HG03439 (cell line): Measurements from ENCODE around the gene TKTL1.

Experiments
- ATAC-seq: cut with Tn5 transposase; IDR thresholded peaks from one replicate; pipeline ENCODE4 v1.9.1; 2021; ENCODE audit warnings: mild to moderate bottlenecking, moderate library complexity; ENCODE audit not compliant: unreplicated experiment

The TKTL1 gene

DNA sequence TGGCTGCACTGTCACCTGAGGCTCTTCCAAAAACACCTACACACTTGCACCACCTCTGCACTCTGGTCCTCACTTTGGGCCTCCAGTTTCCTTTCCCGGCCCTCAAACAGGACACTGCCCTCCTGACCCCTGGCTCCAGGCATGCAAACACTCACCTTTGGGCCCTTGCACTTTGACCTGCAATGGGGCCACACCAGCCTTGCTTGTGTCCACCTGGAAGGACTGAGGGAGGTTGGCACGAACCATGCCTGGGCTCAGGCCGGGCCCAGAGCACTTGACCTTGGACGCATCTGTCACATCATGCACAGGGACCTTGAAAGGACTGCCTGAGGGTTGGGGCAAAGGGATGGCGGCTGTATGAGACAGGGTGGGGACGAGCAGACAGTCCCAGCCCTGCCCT, 63.2 kb downstream of the TKTL1 start:
- ATAC-seq, result no peak

GRCh38 chrX:154359362-154360154, 64.0 kb downstream of the TKTL1 start:
- no peak for ATAC-seq

DNA sequence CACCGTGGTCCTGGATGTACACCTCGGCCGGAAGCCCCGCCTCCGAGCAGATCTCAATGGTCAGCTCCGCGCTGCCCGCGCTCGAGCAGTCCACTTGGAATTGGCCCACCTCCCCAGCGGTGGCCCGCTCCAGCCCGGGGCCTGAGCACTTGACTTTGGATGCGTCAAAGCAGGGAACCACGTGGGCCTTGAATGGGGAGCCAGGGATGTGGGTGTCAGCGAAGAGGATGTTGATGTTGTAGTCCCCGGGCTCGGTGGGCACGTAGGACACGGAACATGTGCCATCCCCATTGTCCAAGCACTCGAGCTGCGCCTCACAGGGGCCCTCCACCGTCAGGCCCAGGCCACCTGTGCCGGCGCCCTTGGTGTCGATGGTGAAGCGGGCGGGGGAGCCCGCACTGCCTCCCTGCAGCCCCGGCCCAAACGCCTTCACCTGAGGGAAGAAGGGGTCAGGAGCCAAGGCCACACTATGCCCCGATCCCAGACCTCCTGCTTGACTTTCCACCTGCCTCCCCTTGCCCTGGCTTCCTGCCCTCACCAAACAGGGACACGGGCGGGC, 64.6 kb downstream of the TKTL1 start:
- ATAC-seq, result no peak

DNA sequence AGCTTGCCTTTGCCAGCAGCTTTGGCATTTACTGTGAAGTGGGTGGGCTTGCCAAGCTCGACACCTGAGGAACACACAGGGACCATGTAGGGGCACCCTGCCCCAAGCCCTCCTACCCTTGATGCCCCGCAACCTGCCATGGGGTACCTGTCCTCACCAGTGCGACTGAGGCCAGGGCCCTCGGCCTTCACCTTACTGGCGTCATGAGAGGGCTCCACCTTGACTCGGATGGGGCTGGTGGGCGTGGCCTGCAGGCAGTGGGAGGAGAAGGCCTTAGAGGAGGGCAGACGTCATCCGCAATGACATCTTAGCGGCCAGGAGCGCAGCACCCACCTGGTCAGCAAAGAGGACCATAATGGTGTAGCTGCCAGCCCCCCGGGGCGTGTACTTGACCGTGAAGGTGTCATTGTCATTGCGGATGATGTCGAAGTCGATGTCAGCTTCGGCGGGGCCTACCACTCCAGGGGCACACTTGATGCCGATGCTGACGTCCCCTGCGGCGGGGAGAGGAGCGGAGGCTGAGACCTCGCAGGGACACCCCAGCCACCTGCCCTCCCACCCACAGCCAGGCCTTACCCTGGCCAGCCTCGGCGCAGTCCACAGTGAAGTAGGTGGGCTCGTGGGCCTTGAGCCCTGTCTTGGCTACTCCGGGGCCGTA, 66.6 kb downstream of the TKTL1 start:
- no peak for ATAC-seq

- ATAC-seq, result no peak
Observed at GRCh38 chrX:154363706-154364439, 68.3 kb downstream of the TKTL1 start.

DNA sequence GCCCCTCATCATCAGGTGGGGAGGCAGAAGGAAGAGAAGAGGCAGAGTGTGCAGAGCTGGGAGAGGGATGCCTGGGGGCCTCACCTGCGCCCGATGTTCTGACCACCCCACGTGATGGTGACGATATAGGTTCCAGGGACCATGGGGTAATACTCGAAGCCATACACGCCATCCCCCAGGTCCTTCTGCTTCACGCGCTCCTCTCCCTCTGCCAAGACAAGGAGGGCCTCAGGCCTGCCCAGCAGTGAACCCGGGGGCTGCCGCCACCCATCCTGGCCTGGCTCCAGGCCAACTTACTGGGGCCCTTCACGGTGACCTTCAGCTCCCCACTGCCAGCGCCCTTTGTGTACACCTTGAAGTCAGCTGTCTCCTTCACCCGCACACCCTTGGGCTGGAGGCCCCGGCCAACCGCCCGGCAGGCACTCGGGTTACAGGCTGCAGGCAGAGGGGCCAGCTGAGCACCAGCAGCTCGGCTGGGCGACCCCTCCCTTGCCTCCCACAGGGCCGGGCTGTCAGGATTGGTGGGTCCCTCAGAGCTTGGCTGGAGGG, 69.5 kb downstream of the TKTL1 start:
- no peak for ATAC-seq

DNA sequence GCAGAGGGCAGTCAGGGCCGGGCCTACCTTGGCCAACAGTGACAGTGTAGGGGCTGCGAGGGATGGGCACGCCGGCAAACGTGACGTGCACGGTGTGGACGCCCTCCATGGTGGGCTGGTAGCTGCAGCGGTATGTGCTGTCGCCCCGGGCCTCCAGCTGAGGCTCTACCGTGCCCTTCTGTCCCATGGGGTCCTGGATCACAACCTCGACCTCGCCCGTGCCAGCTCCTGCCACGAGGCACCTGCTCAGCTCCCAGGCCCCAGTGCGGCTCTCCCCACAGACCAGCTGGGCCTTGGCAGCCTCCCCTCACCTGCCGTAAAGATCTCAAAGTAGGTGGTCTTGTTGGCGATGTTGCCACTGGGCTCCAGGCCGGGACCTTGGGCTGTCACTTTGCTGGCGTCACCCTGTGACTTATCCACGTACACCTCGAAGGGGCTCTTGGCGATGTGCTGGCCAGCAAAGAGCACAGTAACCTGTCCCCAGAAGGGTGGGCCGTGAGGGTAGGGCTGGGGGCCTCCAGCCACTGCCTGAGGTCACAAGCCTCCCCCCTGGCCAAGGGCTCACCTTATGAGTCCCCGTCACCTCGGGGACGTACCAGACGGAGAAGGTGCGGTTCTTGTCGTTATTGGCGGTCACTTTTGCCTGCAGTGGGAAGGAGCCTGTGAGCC, 70.5 kb downstream of the TKTL1 start:
- no peak for ATAC-seq

DNA sequence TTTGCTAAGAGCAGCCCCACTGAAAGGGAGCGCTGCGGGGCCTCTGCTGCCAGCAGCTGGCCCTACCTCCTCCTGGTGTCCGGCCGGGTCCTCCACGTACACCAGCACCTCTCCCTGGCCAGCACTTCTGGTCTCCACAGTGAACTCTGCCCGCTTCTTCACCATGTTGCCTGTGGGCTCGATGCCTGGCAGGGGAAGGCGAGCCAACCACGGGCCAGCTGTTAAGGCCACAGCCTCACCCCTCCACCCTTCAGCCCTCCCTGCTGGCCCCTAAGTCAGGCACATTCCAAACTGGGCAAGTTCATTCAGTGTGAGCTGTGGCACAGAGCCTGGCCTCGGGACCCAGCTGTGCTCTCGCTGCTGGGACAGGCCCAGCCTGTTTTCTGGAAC, 71.1 kb downstream of the TKTL1 start:
- no peak for ATAC-seq

DNA sequence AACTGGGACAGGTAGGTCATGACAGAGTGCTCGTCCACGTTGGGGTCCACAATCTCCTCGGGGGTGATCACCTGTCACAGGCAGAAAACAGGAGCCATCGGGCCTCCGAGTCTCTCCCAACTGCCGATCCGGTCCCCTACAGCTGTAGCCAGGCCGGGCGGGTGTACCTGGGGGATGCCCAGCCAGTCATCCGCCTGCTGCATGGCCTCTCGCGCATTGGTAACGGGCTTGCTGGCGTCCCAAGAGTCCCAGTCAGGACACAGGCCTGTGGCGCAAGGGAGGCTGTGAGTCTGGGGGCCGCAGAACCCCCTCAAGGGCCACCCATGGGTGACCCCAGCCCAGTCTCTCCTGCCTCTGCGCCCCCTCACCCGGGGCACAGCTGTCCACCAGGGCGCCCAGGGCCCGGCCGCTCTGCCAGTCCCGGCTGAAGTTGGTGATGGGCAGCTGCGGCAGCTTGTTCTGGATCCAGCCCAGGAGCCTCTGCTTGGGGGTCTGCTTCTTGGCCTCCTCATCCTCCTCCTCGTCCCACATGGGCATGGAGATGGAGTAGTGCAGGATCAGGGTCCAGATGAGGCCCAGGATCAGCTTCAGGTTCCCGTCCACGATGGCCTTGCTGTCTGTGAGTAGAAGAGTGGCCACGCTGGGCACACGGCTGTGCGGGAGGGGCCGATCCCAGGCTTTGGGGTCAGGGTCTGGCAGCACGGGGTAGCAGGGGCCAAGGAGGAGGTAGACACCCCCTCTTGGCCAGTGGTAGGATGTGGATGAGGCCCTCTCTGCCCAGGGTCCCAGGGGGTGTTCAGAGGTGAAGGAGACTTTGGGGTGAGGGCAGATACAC, 72.1 kb downstream of the TKTL1 start:
- no peak for ATAC-seq

- ATAC-seq, result peak; percentile 35
Observed at GRCh38 chrX:154368630-154369448, 73.2 kb downstream of the TKTL1 start.

DNA sequence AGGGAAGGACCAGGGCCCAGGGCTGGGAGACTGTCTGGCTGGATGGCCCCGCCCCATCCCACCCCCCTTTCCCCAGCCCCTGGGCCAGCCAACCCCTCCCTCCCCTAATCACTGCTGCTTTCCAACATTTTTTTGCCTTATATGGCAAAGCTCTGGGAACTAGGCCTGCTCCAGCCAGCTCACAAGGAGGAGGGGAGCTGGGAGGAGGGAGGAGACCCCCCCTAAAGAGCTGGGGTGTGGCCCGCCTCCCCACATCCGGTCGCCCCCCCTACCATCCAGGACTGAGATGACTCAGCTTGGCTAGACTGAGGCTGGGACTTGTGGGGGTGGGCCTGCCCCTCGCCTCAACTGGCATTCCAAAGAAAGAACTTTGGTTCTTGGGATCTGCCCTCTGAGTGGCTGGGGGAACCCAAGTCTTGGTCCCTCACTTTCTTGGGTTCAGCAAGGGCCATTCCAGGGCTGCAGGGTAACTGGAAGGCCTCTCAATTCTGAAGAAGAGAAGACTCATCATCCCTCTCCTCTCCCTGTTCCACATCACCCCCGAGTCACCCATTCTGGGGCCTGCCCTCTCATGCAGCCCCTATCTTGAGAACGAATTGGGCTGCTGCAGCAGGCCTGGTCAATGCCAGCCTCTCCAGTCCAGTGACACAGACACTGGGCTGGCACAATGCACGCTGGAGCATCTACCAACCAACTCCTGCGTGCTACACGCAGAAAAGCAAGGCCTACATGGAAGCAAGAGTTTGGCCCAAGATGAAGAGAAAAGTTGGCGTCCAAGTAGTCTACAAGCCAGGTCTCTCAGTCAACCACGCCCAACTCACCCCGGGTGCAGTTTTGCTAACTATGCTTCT, 74.1 kb downstream of the TKTL1 start:
- ATAC-seq, result no peak

DNA sequence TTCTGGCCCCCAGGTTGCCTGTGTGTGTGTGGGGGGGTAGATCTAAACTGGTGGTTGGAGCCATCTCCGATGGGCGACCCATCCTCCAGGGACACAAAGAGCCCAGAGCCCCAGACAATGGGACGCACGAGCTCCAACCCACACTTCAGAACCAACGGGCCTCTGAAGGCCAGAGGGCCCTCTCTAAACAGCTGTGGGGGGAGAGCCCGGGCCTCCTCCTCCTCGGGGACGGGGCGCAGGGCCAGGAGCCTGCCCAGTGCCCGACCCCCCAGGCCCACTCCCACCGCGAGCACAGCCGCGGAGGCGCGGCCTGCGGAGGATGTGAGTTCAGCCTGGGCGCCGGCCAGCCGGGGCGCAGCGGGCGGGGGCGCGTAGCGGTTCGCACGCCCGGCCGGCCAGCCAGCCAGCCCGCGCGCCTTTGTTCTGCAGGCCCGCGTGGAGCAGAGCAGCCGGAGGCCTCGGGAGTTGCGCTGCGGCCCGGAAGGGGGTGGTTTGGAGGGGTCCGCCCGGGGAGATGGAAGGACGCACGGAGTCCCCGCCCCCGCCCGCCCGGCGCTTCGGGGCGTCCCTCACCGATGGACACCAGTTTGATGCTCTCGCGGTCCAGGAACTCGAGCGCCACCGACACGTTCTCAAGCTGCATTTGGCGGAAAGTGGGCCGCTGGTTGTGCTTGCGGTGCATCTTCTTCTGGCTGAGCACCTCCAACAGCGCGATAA, 74.9 kb downstream of the TKTL1 start:
- ATAC-seq, result no peak

DNA sequence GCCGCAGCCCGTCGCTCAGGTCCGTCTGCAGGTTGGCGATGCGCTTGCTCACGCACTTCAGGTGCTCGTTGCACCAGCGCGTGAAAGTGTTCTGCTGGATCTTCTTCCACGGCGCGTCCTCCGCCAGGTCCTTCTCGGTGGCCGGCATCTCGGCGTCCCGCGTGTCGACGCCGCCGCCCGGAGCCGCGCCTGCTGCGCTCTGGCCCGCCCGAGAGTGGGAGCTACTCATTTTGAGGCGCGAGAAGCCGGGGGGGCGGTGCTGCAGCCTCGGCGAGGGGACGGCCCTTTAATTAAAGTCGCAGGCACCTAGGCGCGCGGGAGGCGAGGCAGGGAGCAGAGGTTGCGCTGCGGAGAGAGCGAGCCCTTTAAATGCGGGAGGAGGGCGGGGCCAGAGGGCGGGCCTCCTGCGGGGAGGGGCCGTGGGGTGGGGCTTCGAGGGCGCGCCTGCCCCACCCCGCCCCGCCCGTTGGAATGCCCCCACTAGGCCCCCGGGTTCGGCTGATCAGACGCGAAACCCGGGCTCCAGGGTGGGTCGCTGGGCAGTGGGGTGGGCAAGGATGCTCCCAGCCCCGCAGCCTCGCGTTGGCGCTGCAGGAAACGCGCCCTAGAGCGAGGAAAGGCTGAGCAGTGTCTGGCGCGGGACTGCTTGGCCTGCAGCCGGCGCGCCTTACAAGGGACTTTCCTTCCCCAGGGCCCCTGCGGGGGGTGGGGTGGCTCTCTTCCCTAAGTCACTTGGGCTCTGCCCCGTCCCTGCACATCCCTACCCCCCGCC, 75.6 kb downstream of the TKTL1 start:
- ATAC-seq, result peak; percentile 66

DNA sequence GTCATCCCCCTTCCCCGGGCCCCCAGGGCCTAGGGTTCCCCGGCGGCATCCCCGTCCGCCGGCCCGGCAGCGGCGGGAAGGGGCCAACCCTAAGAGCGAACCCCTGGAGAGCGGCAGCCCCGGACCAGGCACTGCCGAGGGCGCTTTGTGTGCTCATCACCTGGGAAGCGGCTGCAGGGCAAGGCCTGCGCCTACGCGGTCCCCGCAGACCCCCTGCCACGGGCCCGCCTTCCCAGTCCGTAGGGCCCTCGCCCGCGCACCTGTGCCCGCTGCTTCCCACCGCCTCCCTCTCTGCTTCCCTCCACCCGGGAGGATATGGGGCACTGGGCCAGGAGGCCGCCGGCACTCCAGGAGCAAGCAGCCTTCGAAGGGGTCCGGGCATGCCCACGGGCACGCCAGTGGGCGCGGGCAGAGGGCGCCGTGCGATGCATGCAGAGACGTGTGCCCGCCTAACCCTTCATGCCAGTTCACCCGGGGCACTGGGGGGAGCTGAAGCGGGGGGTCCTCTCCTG, 76.2 kb downstream of the TKTL1 start:
- ATAC-seq, result no peak

DNA sequence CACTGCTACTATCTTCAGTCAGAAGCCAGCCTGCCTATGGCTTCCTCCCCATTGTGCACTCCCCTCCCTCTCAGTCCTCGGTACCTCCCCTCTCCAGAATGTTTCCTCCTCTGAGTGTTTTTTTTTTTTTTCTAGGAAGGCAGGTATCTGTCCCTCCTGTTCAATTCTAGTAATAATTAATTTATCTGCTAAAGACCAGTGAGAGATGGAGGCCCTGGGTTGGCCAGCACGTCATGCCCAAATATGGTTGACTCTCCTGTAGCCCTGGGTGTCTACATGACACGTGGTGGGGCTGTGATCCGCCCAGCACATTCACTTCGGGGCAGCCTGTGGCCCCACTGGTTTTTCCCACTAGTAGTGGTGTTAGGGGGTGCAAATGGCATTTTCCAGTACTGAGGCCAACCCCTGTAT, 77.0 kb downstream of the TKTL1 start:
- ATAC-seq, result no peak
